GM21367 (cell line): ENCODE results near the gene MELK.
"Not testable (repeated sequence)": the region's sequence is repeated elsewhere in the genome, so short reads cannot be mapped to it uniquely, and the experiment has no call there.

Experiments
- ATAC-seq: cut with Tn5 transposase; IDR thresholded peaks from one replicate; pipeline ENCODE4 v1.9.1; 2021; ENCODE audit not compliant: unreplicated experiment

The MELK gene

GRCh38 chr9:36572515-36573418, at the start of gene MELK:
TSS of gene MELK (plus strand) at chr9:36572895. CDS start at chr9:36581682, 8,787 bp downstream.
- peak; percentile 60 for ATAC-seq

- no peak for ATAC-seq
Observed at GRCh38 chr9:36530224-36530623, 42.5 kb upstream of the MELK start.

GRCh38 chr9:36532353-36532752, 40.3 kb upstream of the MELK start:
- ATAC-seq: no peak

DNA sequence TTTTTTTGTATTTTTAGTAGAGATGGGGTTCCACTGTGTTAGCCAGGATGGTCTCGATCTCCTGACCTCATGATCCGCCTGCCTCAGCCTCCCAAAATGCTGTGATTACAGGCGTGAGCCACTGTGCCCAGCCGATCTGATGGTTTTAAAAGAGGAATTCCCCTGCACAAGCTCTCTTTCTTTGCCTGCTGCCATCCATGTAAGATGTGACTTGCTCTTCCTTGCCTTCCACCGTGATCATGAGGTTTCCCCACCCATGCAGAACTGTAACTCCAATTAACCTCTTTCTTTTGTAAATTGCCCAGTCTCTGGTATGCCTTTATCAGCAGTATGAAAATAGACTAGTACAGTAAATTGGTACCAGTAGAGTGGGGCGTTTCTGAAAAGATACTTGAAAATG, 39.0 kb upstream of the MELK start:
- ATAC-seq: not testable (repeated sequence)

DNA sequence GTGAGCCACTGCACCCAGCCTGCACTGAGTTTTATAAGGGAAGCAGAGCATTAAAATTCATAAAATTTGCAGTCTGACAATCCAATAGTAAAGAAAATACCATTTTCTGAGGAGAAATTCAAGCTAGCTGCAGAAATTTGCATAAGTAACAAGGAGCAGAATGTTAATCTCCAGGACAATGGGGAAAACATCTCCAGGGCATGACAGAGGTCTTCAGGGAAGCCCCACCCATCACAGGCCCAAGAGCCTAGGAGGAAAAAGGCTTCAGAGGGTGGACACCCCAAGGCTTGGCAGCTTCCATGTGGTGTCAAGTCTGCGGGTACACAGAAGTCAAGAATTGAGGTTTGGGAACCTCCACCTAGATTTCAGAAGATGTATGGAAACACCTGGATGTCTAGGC, 37.6 kb upstream of the MELK start:
- ATAC-seq: no peak

GRCh38 chr9:36537861-36538260, 34.8 kb upstream of the MELK start:
- no peak for ATAC-seq

DNA sequence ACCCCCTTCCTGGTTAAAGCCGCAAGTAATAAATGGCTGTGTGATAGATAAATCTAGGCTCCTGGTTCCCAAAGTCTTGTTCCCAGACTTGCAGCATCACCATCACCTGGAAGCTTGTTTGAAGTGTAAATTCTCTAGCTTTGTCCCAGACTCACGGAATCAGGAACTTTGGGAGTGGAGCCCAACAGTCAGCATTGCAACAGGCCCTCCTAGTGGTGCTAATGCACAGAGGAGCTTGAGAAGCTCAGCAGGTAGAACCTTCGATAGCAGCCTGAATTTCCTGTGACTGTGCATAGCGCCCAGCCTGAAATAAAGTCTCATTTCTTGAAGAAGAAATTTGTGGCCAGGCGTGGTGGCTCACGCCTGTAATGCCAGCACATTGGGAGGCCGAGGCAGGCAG, 30.3 kb upstream of the MELK start:
- no peak for ATAC-seq

DNA sequence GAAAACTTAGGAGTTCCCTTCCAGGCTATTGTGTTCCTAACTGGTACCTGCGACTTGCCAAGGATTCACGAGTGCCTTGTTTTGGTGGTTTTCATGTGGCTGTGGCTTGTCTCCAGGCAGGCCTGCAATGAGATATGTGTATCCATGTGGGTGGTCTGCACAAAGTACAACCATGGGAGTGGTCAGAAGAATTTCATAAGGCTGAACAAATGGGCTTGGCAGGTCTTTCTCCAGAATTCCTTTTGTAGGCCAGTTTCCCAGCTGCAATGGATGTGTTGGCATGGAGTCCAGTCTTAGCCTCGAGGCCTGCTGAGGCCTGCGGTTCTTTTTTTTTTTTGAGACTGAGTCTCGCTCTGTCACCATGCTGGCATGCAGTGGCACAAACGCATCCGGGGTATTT, 28.8 kb upstream of the MELK start:
- no peak for ATAC-seq

GRCh38 chr9:36547598-36547997, 25.1 kb upstream of the MELK start:
- ATAC-seq: no peak

GRCh38 chr9:36548454-36548853, 24.2 kb upstream of the MELK start:
- no peak for ATAC-seq

DNA sequence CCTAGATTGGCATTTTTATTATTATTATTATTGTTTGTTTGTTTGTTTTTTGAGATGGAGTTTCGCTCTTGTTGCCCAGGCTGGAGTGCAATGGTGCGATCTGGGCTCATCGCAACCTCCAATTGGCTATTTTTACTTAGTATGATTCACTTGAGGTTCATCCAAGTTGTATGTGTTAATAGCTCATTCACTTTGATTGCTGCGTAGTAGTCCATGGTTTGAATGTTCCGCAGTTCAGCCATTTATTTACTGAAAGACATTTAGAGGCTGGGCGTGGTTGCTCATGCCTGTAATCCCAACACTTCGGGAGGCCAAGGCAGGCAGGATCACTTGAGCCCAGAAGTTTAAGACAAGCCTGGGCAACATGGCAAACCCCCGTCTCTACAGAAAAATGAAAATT, 22.6 kb upstream of the MELK start:
- no peak for ATAC-seq

DNA sequence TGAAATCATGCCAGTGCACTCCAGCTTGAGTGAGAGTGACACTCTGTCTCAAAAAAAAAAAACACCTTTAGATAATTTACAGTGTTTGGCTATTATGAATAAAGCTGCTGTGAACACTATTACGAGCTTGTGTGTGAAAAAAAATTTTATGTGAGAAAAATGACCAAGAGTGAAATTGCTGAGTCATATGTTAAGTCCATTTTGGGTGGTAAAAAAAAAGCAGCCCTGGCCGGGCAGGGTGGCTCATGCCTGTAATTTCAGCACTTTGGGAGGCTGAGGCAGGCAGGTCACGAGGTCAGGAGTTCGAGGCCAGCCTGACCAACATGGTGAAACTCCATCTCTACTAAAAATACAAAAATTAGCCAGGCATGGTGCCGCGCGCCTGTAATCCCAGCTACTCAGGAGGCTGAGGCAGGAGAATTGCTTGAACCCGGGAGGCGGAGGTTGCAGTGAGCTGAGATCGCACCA, 22.0 kb upstream of the MELK start:
- not testable (repeated sequence) for ATAC-seq

- ATAC-seq: no peak
Observed at GRCh38 chr9:36551129-36551528, 21.6 kb upstream of the MELK start.

DNA sequence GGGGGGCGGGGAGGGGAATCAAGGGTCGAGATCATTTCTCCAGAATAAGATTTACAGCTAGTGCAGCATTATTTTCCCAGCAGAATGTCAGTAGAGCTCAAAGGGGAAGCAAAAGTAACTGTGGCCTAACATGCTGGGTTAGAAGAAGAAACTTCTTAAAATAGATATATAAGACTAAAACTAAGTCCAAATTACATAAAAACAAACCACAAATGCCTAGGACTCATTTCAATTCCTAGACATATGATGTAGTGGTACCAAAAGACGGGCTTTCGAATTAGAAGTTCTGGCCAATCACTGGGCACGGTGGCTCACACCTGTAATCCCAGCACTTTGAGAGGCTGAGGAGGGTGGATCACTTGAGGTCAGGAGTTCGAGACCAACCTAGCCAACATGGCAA, 20.8 kb upstream of the MELK start:
- ATAC-seq: no peak

GRCh38 chr9:36559036-36559695, 13.5 kb upstream of the MELK start:
- no peak for ATAC-seq

DNA sequence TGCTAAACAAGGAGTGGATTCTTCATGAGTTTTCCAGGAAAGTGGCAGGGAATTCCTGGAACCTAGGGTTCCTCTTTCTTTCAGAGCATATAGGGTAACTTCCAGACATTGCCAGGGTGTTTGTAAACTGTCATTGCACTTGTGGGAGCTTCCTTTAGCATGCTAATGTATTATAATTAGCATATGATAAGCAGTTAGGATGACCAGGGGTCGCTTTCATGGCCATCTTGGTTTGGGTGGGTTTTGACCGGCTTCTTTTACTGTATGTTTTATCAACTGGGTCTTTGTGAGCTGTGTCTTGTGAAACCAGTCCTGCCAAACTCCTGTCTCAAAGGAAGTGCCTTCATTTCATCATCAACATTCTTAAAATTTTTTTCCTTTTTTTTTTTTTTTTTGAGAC, 11.9 kb upstream of the MELK start:
- no peak for ATAC-seq

DNA sequence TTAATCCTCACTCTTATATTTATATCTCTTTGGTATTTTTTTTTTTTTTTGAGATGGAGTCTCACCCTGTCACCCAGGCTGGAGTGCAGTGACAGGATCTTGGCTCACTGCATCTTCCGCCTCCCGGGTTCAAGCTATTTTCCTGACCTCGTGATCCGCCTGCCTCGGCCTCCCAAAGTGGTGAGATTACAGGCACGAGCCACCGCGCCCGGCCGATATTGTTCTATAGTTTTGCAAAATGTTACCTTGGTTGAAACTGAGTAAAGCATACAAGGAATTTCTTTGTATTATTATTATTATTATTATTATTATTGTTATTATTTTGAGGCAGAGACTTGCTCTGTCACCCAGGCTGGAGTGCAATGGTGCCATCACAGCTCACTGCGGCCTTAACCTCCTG, 9.9 kb upstream of the MELK start:
- ATAC-seq: not testable (repeated sequence)

DNA sequence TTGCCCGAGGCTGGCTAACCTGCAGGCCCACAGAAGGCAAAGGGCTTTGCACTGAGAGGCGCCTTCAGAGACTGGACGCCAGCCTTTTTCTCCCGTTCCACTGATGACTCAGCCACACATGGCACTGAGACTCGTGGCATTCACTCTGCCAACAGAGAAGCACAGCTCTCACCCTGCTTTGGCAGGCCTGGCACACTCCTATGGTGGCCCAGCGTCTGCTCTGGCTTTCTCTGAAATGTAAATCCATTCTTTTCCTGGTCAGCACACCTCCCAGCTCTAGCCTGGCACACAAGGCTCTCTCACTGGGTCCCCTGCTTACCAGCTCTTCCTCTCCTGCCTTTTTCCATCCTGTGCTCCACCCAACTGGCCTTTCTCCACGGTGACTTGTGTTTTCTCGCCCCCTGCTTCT, 5.9 kb upstream of the MELK start:
- no peak for ATAC-seq

DNA sequence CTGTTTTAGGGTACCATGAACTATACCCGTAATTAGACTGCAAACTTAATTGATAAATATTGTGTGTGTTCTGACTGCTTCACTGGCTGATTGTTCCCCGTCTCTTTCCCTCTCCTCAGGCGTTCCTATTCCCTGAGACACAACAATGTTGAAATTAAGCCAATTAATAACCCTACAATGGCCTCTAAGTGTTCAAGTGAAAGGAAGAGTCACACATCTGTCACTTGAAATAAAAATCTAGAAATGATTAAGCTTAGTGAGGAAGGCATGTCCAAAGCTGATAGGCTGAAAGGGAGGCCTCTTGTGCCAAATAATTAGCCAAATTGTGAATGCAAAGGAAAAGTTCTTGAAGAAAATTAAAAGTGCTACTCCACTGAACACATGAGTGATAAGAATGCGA, 4.0 kb upstream of the MELK start:
- ATAC-seq: not testable (repeated sequence)

DNA sequence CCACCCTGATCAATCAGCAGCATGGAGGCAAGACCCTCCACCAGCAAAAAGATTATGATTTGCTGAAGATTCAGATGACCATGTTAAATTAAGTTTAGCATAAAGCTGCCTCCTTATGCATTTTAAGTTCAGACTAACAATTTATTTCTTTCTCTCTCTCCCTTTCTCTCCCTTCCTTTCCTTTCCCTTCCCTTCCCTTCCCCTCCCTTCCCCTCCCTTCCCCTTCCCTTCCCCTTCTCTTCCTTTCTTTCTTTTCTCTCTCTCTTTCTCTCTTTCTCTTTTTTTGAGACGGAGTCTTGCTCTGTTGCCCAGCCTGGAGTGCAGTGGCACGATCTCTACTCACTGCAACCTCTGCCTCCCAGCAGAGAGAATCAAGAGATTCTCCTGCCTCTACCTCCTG, 1.4 kb upstream of the MELK start:
- no peak for ATAC-seq

DNA sequence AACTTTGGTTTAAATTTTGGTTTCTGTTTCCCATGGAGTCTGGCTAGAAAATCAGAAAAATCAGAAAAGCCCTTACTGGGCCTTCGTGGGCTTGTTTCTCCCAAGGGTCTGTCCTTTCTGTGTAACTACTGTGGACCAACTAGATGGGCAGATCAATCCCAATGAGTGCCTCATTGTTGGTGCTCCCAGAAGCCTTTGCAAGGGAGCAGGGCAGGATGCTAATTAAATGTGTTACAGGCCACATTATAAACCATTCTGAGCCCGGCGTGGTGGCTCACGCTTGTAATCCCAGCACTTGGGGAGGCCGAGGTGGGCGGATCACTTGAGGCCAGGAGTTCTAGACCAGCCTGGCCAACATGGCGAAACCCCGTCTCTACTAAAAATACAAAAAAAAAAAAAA, 1.4 kb downstream of the MELK start:
- ATAC-seq: not testable (repeated sequence)

GRCh38 chr9:36575411-36575882, 2.8 kb downstream of the MELK start:
- ATAC-seq: no peak
